NCI-H526 (cell line): ENCODE data around the gene PRKCH.
"Not testable (repeated sequence)": the region's sequence is repeated elsewhere in the genome, so short reads cannot be mapped to it uniquely, and the experiment has no call there.

Experiments
- DNase-seq, 2 experiments: peaks; one replicate each; lab custom pipeline; 2025; lab: John Stamatoyannopoulos, UW

PRKCH gene

DNA sequence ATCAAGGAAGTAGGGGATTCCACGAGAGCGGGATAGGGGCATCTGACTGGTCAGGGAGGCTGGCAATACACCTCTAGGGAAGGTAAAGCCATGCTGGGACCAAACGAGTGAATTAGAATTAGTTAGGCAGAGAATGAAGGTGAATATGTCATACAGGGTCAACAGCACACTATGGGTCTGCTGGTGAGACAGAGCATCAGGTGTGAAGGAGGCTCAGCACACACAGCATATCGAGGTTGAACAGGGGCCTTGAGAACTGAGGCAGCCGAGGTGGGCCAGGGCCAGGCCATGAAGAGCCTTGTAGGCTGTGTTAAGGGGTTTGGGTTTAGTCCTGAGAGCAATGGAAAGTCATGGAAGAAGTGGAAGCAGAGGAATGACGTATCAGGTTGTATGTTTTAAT is 137.8 kb downstream of the PRKCH start:
- no peak for DNase-seq

DNA sequence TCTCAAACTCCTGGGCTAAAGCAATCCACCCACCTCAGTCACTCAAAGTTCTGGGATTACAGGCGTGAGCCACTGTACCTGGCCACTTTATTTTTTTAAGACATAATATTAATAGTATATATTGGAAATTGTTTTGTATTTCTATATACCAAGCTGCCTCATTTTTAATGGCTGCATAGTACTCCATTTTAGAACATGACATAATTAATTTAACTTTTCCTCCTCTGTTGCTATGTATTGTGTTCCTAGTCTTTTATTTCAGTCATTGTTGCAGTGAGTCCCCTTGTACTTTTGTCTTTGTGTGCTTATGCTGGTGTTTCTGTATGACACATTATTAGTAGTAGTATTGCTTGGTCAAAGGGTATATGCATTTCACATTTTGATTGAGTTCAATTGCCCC is 138.7 kb downstream of the PRKCH start:
- no peak for DNase-seq

DNA sequence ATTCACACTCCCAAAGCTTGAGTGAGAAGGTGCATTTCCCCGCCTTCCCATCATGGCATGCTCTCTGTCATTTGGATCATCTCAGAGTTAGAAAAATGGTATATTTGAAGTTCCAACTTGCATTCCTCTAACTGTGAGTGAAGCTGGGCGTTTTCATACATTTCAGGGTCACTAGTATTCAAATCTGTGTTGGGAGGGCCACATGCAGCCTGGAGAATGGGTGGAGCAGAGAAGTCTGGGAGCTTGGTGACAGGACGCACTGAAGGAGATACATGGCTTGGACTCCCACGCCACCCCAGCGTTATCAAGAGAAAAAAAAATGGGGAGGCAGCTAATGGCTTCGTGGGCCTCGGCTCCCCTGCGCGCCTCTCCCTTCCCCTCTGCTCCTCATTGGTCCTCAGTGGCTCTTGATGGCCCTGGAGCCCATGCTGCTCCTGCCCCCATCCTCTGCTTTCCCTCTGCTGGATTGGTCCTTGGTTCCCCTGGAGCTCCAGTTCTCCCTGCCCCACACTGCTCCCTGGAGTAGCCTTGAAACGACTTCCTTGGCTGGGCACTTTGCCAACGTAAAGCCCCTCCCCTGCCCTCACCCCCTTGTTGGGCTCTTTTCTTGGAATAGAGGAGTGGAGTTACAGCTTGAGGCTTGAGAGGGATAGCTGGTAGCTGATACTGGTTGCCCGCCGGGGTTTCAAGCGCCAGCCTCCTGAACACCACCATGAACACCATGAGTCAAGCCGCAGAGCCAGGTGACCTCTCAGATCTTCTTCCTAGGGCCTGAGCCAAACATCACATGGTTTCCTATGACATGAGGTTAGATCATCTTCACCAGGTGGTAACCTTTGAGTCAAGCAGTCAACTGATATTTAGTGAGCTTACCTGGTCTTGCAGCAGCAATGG is 139.6 kb downstream of the PRKCH start:
- no peak for DNase-seq

DNA sequence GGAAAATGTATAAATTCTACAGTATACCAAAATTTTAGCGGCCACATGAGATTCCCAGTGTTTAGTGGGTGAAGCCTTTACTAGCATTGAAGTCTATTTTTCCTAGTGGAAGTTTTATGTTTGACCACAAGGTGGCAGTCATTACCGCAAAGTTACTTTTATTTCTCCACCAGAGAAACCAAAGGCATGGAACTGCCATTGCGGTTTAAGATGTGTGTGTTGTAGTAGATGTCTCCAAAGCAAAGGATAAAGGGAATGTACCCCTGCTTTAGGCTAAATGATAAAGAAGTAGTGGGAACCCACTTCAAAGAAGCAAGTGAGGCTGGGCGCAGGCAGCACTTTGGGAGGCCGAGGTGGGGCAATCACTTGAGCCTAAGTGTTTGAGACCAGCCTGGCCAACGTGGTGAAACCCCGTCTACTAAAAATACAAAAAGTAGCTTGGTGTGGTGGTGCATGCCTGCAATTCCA is 140.5 kb downstream of the PRKCH start:
- peak; percentile 50 to 80 for DNase-seq

DNA sequence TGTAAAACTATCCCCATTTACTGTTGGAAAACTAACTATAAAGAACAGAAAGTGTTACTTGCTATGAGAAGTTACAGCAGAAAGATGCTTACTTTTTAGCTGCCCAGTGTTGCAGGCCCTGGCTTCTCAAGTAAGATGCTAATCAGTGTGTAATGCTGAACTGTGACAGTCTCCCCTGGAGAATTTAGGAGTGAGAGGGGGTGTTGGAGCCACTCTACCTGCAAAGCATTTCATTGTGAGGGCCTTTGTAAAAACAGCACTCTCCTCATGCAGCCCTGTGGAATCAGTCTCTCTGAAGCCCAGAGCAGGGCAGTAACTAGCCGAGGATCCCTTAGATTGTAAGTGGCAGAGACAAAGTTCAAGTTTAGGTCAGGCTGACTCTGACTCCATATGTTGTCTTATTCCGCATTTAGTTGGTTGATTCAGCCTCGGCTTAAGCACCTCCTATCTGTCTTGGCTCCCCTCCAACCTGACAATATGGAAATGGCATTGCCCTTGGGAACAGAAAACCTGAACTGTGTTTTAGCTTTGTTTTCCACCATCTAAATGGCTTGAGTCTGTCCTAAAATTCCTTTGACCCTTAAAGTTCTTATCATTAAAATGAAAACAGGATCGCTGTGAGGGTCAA is 141.3 kb downstream of the PRKCH start:
- DNase-seq: peak in 1 of 2 experiments; percentile 37

DNA sequence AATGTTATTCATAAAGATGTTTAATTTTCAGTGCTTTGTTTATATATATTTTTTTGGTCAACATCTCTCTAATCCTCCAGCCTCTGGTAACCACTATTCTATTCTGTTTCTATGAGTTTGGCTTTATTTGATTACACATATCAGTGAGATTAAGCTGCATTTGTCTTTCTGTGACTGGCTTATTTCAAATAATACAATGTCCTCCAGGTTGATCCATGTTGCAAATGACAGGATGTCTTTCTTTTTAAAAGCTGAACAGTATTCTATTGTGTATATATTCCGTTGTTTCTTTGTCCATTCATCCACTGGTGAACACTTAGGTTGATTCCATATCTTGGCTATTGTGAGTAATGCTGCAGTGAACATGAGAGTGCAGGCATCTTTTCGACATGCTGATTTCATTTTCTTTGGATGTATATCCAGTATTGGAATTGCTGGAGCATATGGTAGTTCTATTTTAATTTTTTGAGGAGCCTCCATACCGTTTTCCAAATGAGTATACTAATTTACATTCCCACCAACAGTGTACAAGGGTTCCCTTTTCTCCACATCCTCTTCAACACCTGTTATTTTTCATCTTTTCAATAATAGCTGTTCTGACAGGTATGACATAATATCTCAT is 142.4 kb downstream of the PRKCH start:
- DNase-seq: no peak

DNA sequence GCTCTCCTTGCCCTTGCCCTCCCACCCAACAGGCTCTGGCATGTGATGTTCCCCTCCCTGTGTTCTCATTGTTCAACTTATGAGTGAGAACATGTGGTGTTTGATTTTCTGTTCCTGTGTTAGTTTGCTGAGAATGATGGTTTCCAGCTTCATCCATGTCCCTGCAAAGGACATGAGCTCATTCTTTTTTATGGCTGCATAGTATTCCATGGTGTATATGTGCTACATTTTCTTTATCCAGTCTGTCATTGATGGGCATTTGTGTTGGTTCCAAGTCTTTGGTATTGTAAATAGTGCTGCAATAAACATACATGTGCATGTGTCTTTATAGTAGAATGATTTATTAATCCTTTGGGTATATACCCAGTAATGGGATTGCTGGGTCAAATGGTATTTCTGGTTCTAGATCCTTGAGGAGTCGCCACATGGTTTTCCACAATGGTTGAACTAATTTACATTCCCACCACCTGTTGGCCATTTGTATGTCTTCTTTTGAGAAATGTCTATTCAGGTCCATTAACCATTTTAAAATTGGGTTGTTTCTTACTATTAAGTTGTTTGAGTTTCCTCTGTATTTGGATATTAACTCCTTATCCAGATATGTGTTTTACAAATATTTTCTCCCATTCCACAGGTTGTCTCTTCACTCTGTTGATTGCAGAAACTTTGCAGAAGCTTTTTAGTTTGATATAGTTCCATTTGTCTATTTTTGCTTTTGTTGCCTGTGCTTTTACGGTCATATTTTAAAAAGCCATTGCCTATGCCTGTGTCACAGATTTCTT is 143.4 kb downstream of the PRKCH start:
- not testable (repeated sequence) for DNase-seq

DNA sequence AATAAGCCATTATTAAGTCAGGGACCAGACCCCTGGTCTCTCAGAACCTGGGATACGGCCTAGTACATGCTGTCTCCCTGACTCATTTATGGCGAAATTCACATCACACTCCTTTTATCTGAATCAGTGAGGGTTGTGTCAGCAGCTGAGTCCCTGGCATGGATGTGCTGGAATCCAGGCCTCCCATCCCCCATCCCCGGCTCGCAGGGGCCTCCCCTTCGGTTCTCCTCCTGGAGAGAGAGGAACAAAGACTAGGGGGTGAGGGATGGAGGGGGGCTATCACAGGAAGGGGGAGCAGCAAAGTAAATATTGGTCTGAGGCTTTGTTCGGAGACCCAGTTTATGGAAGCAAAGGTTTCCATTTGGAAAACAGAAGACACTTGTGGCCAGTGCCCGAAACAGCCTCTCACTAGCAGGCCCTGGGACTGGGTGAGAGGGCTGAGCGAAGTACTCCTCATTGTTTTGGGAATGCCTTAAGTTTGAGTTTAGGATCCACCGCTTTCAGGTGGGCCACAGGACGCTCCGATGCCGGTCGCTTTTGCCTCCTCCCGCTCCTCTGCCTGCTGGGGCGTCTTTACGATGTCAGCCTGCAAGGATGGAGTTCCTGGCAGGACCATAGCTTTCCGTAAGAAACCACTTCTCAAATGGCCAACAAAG is 145.0 kb downstream of the PRKCH start:
- DNase-seq: no peak

DNA sequence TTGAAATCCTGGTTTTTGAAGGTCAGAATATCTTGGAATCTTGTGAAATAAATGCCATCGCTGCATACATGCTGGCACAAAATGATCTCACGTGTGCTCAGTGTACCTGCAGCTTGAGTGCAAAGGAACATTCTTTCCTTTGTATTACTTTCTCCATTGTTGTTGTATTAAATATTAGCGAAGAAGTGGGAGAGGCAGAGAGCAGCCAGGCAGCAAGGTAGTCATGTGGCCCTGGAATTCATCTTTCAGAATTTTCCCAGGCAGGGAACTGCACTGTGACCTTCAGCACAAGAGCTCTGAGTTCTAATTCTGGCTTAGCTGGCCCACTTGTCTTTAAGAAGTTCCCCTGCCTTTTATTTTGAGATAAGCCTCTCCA is 145.5 kb downstream of the PRKCH start:
- no peak for DNase-seq

DNA sequence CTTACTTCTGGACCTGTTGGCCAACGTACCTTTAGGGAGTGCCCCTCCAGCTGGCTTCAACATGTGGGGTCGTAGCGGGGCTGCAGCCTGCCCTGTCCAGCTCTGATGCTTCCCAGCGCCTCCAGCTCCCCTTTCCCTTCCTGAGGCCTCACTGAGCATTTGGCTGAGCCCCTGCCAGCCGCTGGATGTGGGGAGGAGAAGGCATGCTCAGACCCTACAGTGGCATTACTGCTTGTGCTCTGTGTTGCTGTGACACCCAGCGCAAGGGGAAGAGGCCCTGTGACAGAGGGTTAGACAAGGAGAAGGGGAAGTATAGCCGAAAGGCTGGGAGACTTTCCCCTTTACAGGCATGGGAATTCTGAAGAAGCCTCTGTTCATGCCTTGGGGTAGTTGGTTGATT is 145.9 kb downstream of the PRKCH start:
- DNase-seq: no peak

DNA sequence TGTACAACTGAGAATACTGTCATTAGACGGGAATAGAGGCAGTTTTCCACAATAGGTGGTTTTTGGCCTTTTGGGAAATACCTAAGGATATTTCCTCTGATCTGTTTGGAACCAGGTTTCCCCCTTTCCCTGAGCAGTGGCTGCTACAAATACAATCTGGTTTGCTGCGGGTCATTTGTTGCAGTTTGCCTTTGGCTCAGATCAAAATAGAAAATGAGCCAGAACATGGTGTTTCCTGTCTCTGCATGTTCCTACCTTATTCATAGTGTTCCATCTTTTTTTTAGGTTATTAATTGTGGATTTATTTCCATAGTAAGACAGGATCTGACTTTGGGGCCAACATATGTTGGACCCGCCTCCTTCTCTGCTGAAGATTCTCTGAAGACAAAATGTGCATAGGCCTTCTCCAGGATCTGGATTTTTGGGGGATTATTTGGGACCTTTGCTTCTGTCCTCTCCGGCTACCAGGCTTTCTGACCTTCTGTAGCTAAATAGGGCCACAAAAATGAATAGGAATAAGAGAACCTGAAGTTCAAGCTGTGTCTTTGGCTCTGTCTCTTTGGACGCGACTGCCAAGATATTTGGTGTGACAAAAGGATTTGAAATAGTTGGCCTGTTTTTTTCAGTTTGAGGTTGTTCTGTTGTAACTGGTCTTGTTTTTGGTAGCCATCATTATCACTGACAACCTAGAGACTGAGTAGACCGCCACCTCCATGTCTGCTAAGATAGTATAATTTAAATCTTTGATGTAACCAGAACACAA is 146.9 kb downstream of the PRKCH start:
- no peak for DNase-seq

DNA sequence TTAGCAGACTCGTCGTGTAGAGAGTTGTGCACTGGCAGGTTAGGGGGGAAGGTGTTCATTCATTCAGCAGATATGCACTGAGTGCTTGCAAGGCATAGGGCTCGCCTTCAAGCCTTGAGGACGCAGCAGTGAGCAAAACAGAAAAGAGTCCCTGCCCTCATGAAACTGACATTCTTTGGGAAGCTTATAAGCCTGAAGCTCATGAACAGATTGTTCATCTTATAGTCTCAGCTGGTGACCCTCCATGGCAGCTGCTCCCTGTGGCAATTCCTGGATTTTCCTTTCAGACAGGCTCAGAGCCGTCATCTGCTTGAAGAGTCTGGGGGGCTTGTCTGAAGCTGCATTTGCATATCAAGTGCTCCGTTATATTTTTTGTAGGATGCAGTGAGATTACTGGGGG is 148.4 kb downstream of the PRKCH start:
- no peak for DNase-seq

DNA sequence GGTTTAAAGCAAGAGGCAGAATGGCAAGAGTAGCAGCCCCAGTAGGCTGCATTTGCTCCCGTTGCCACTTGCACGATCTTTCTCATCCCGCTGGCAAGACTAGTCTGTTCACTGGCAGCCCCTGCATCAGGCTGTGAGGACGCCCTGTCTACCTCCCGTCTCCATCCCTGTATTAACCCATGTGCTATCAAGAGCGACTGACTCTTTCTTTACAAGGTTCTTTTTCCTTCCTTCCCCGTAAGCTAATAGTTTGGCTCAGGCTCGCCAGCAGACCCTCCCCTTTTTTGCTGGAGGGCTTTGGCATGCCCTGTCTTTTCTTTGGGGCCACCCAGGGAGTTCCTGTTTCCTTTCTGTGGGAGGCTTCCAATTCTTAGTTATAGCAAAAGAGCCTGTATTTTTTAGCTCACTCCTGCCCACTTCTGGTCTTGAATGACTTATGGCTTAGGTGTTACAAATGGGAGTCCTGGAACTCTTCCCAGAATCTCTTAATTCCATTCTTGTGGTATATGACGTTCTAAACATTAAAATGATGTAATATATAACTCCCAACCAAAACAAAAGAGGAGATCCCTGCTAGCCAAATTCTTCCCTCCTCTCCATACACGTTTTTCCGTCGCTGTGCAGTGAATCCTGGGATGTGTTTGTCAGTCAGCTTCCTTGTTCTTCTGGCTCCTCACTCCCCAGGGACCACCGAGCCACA is 149.0 kb downstream of the PRKCH start:
- DNase-seq: peak; percentile 50 to 63

DNA sequence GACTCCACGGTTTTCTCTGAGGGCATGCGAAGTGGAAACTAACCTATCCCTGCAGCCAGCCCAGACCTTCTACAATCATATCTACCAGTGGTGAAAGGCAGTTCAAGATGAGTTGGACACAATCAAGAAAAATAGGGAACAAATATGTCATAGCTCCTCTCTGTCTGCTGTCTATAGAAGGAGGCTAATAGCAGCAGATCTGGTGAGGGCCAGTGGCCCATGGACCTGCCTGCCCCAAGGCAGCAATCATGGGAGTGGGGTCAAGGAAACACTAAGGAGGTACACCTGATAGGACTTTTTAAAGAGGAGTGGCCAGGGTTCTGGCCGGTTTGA is 149.5 kb downstream of the PRKCH start:
- no peak for DNase-seq

DNA sequence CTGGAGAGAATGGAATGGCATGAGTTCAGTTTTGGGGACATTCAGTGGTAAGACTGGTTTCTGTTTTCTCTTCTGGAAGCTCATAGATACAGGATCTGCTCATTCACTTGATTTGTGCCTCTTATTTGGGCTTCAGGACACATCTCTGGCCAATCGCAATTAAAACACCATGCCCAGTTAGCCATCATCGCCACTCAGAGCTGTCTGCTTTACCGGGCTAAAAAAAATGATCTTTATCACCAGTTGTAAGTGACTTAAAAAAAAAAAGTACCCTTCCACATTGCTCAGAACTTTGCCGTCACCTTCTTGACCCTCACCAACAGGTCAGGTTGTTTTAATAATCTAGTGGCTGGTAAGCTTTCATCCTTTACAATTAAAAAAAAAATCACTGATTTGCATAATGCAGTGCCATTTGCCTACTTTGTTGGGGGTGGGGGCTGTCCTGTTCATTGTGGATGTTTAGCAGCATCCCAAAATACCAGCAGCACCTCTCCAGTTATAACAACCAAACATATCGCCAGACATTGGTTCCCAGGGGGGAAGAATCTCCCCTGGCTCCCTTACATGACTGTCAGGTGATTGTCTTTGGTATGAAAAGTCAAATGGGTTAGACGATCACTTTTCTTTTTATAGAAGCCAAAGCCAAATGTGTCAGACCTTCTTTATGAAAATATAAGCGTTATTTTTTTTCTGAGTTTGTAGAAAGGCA is 150.1 kb downstream of the PRKCH start:
- peak in 1 of 2 experiments; percentile 55 for DNase-seq

DNA sequence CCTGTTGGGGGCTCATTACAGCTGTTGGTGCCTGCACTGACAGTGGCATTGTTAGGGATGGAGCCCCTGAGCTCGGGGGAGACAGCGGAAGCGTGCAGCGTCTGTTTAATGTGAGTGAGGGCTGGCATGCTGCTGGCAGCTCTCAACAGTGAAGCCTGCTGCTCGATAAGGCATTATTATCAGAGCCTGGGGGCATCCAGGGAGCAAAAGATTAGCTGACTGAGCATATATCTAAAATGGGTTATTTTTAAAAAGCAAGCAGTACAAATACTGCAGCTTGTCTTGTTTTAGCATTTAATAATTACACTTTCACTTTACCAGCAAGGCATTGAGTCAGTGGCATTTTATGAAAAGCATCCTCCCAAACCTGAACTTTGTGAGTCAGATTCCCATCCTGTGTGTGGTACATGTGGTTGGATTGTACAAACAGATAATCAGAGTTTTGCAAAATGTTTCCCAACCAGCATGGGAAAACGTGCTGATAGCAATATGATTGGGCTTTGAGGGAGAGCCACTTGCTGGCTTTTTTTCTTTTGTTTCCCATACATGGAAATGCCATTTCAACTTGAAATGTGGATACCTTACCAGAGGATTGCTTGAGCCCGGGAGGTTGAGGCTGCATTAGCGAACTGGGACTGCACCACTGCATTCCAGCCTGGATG is 150.8 kb downstream of the PRKCH start:
- peak; percentile 13 to 56 for DNase-seq

DNA sequence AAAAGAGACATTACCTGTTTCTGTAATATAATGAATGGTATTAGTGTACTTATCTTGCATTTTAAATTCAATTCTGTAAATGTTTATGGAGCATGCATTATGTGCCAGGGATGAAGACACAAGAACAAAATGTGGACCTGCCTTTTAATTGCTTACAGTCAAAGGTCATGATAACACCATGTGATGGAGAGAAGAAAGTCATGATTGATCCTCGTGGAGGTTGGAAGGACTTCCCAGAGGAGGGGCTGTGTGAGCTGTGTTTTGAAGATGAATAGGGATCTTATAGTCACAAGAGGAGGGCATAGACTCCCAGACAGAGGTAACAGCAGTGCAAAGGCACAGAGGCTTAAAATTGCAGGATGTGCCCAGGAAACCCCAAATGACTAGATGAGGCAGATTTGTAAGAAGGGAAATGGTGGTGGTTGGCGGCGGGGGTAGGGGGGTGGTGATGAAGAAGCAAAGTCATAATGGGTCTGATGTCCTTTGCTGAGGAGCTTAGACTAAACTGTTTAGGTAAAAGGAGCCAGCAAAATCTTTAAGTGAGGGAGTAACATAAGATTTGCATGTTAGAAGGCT is 151.5 kb downstream of the PRKCH start:
- no peak for DNase-seq

DNA sequence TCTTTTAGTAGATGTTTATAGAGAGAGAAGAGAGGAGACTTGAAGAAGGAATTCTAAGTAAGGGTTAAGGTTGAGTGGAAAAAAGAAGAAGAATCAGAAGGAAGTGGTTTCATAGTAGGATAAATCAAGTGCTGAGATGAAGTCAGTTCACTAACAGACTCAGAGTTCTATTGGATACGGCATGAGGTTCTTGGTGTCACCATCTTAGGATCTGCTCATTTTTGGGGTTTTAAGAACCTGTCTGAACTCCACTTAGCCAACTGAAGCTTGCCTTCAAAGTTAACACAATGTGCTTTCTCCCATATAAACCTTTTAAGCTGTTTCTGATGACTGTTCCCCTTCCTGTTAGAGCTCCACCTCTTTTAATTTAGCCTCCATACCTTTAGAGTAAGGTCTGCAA is 152.6 kb downstream of the PRKCH start:
- no peak for DNase-seq

DNA sequence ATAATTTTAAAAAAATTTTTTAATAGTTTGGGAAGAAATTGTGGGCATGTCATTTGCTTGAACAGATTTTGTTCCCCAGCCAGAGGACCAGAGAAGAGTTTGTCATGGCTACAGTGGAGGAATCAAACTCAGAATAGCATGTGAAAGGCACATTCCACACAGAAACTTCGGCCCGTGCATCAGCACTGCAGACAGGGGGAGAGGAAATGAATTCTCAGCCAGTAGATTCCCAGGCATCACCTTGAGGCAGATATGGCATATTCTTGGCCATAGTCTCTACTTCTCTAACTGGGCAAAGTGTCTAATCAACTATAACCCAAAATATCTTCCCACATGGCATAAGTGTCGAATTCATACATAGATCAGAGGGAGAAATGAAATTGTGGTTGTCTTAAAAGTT is 153.3 kb downstream of the PRKCH start:
- DNase-seq: no peak
